Measurements from ENCODE around the gene ABHD8. TPM values are rescaled to one million over a fixed set of nuclear protein-coding genes. Genes with fewer than 3 reads are reported as not detected.

The ABHD8 gene
- total and polyA plus RNA-seq, 2 of the 13 experiments (the other 11 are each of a cell fraction or from before 2014, with no cell fraction given): 6.3 to 7.2 TPM

DNA sequence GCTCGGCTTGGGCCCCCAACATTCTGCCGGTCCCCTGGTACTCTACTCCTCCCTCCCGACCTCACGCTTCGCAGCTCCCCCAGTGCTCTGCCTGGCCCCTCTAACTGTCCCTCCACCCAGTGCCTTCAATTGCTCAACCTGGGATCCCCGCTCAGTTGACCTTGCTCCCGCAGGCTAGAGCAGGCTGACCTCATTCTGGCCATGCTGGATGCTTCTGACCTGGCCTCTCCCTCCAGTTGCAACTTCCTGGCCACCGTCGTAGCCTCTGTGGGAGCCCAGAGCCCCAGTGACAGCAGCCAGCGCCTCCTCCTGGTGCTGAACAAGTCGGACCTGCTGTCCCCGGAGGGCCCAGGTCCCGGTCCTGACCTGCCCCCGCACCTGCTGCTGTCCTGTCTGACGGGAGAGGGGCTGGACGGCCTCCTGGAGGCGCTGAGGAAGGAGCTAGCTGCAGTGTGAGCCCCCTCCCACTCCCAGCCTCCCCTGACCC, 37.7 kb upstream of the ABHD8 start (continued):
- no peak for TF ChIP-seq ZNF318 (CRISPR knock-in tag; IDR thresholded peaks at IDR 0.05)
- no peak for TF ChIP-seq ATF5 (CRISPR knock-in tag; IDR thresholded peaks at IDR 0.05; ENCODE audit: low read depth)
- TF ChIP-seq, protein P1, sequence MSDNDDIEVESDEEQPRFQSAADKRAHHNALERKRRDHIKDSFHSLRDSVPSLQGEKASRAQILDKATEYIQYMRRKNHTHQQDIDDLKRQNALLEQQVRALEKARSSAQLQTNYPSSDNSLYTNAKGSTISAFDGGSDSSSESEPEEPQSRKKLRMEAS (IDR thresholded peaks at IDR 0.05): peak; percentile 89
- no peak for TF ChIP-seq SP1 (IDR thresholded peaks at IDR 0.05)
- TF ChIP-seq SP1 (CRISPR knock-in tag; IDR thresholded peaks at IDR 0.05): no peak
- no peak for TF ChIP-seq KMT2A (CRISPR knock-in tag; IDR thresholded peaks at IDR 0.05)
- TF ChIP-seq ZNF512B (CRISPR knock-in tag; IDR thresholded peaks at IDR 0.05; ENCODE audit: borderline replicate concordance): no peak
- no peak for TF ChIP-seq MIXL1 (CRISPR knock-in tag; IDR thresholded peaks at IDR 0.05)
- TF ChIP-seq ZFYVE20 (CRISPR knock-in tag; IDR thresholded peaks at IDR 0.05; ENCODE audit: borderline replicate concordance, low read depth): no peak
- no peak for TF ChIP-seq HNRNPL (IDR thresholded peaks at IDR 0.05; ENCODE audit: low read depth, low read length)
- no peak for TF ChIP-seq ZSCAN21 (CRISPR knock-in tag; IDR thresholded peaks at IDR 0.05; ENCODE audit: borderline replicate concordance)
- peak; percentile 18; the same call in 1 of the 2 replicates for TF ChIP-seq SOX5 (CRISPR knock-in tag; IDR thresholded peaks at IDR 0.05; ENCODE audit: borderline replicate concordance)
- TF ChIP-seq KDM1A (CRISPR knock-in tag; IDR thresholded peaks at IDR 0.05): 0 out of 2 replicates have a peak, but pooled peaks have one; percentile 12
- TF ChIP-seq, protein P2, sequence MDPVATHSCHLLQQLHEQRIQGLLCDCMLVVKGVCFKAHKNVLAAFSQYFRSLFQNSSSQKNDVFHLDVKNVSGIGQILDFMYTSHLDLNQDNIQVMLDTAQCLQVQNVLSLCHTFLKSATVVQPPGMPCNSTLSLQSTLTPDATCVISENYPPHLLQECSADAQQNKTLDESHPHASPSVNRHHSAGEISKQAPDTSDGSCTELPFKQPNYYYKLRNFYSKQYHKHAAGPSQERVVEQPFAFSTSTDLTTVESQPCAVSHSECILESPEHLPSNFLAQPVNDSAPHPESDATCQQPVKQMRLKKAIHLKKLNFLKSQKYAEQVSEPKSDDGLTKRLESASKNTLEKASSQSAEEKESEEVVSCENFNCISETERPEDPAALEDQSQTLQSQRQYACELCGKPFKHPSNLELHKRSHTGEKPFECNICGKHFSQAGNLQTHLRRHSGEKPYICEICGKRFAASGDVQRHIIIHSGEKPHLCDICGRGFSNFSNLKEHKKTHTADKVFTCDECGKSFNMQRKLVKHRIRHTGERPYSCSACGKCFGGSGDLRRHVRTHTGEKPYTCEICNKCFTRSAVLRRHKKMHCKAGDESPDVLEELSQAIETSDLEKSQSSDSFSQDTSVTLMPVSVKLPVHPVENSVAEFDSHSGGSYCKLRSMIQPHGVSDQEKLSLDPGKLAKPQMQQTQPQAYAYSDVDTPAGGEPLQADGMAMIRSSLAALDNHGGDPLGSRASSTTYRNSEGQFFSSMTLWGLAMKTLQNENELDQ (CRISPR knock-in tag; IDR thresholded peaks at IDR 0.05; ENCODE audit: borderline replicate concordance): no peak
- no peak for TF ChIP-seq FOXJ3 (CRISPR knock-in tag; IDR thresholded peaks at IDR 0.05; ENCODE audit: borderline replicate concordance)
